Uterus (tissue), 2 donors: ENCODE data around the gene RUFY1.

Experiments used
- CTCF ChIP-seq, 4 experiments: fragments of 200-600 bp in 2 of 4; fragments of 450-650 bp in 2 of 4; sonication (generic) in 2 of 4; IDR thresholded peaks; one replicate each; pipeline ENCODE4 v1.5.1; 2016 to 2019; ENCODE audit warnings: antibody characterized with exemption in 4 of 4, mild to moderate bottlenecking in 2 of 4, moderate library complexity in 1 of 4
- POLR2A ChIP-seq, 2 donors: fragments of 450-650 bp; IDR thresholded peaks; one replicate each; pipeline ENCODE4 v1.6.1; 2016; ENCODE audit warnings: antibody characterized with exemption in 2 of 2, mild to moderate bottlenecking in 1 of 2, moderate library complexity in 1 of 2

- no peak for TF ChIP-seq CTCF (IDR thresholded peaks at IDR 0.05)
- no peak for TF ChIP-seq POLR2A (IDR thresholded peaks at IDR 0.05)
Measured at GRCh38 chr5:179504600-179505396, 45.6 kb upstream of the RUFY1 start.
